Fibroblast of peridontal ligament (primary cell): Measurements from ENCODE around the gene RBM47.
"Not testable (repeated sequence)": the region's sequence is repeated elsewhere in the genome, so short reads cannot be mapped to it uniquely, and the experiment has no call there.

Source experiments
- DNase-seq: peaks from one replicate; pipeline ENCODE4 v3.0.0-alpha.2; 2010; ENCODE audit errors: extremely low read depth

RBM47 gene

DNA sequence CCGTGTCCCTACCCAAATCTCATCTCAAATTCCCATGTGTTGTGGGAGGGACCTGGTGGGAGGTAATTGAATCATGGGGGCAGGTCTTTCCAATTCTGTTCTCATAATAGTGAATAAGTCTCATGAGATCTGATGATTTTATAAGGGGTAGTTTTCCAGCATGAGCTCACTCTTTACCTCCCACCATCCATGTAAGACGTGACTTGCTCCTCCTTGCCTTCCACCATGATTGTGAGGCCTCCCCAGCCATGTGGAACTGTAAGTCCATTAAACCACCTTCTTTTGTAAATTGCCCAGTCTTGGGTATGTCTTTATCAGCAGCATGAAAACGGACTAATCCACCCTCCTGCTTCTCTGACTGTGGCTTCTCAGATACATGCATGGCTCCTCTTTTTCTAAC lies 222.2 kb downstream of the RBM47 start:
- DNase-seq = not testable (repeated sequence)

- no peak for DNase-seq
Measured at GRCh38 chr4:40406340-40406739, 223.3 kb downstream of the RBM47 start.

GRCh38 chr4:40405193-40405592 lies 224.5 kb downstream of the RBM47 start:
- no peak for DNase-seq

- no peak for DNase-seq
Measured at GRCh38 chr4:40403081-40403480, 226.6 kb downstream of the RBM47 start.

GRCh38 chr4:40402556-40402955 lies 227.1 kb downstream of the RBM47 start:
- no peak for DNase-seq

DNA sequence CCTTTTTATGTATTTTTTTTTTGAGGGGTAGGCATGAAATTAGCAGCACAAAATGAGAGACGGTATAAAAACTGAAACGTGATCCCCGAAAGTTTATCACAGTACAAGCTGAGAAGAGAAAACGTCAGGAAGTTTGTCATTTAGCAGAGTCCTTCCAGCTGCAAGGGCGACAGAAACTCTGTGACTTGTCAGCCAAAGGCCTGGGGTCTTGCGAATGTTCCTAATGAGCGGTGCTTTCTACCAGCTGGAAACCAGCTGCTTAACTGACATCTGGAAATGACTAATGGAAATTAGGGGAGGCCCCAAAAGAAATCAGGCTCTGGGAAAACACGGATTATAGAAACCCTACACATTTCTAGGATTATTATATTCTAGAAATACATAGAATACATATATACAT lies 228.0 kb downstream of the RBM47 start:
- DNase-seq = no peak

- no peak for DNase-seq
Measured at GRCh38 chr4:40401096-40401495, 228.6 kb downstream of the RBM47 start.

GRCh38 chr4:40399578-40399977 lies 230.1 kb downstream of the RBM47 start:
- DNase-seq = no peak

- DNase-seq = peak; percentile 50
Measured at GRCh38 chr4:40395908-40396793, 233.5 kb downstream of the RBM47 start.

DNA sequence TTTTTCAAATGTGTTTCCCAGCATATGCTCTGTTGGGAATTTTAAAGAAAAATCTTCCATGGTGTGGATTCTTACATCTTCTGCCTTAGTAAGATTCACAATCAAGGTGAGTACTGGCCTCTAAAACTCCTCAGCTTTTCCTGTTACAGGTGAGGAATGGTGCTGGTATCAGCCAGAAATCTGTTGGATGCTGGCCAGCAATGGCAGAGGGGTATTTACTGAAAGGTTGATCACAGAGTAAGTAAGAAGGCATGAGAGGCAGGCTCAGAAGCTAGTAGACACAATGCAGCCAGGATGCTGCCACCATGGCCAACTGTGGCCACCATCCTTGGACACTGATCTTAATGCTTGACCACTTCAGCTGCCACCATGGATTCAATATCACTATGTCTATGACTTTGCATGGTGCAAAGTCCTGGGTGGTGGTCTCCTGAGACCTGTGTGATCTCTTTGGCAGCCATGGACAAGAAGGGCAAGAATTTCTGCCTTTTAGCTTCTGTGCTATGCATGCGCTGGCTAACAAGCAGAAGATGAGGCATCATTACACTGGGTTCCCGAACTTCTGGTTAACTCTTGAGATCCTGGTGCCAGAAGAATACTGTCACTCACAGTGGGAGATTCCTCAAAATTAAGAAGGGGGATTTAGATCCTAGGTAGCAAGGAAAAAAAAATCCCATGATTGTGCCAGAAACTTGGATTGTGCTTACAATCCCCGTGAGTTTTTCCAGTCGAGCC lies 234.3 kb downstream of the RBM47 start:
- no peak for DNase-seq

- no peak for DNase-seq
Measured at GRCh38 chr4:40394236-40394635, 235.4 kb downstream of the RBM47 start.

- not testable (repeated sequence) for DNase-seq
Measured at GRCh38 chr4:40392241-40392640, 237.4 kb downstream of the RBM47 start.

- DNase-seq = no peak
Measured at GRCh38 chr4:40389986-40390385, 239.7 kb downstream of the RBM47 start.

DNA sequence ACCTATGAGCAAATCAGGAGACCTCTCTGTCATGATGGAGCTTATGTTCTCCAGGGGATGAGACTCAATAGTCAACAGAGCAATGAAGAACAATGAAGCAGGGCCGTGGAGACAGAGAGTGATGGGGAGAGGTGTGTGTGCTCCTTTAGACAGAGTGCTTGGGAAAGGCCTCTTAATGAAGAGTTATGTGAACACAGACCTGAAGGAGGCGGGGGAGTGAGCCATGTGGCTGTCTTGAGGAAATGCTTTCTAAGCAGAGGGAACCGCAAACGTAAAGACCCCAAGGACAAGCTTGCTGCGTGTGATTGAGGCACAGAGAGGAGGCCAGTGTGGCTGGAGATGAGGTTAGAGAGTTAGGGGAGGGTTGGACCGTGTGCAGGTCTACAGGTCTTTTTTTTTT lies 241.4 kb downstream of the RBM47 start:
- DNase-seq = no peak

- DNase-seq = no peak
Measured at GRCh38 chr4:40380647-40381046, 249.0 kb downstream of the RBM47 start.

DNA sequence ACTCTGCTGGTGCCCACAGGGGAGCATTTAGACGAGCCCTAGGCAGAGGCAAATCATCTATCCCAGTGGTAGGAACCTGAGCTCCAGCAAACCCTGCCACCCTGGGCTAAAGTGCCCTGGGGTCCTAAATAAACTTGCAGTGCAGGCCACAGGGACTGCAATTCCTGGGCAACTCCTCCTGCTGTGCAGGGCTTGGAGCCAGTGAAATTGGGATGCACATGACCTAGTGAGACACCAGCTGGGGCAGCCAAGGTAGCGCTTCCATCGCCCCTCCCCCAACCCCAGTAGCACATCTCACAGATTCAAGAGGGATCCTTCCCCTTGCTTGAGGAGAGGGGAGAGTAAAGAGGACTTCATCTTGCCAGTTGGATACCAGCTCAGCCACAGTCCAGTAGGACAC lies 250.4 kb downstream of the RBM47 start:
- DNase-seq = no peak

DNA sequence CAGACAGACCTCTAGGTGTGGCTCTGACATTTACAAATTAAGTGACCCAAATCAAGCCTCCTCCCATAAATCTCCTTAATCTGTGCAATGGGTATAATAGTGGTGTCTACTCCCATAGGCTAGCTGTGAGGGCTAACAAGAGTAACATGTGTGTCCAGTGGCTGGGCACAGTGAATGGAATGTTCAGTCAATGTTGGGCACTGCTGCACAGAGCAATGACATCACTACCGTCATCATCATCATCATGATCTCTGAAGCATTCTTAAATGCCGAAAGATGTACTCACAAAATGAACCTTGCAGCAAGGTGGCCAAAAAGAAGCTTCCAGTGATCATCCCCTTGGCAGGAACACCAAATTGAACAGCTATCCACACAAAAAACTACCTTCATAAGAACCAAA lies 251.0 kb downstream of the RBM47 start:
- no peak for DNase-seq

GRCh38 chr4:40377512-40378365 lies 251.9 kb downstream of the RBM47 start:
- peak; percentile 5 for DNase-seq

GRCh38 chr4:40375620-40376019 lies 254.0 kb downstream of the RBM47 start:
- no peak for DNase-seq

DNA sequence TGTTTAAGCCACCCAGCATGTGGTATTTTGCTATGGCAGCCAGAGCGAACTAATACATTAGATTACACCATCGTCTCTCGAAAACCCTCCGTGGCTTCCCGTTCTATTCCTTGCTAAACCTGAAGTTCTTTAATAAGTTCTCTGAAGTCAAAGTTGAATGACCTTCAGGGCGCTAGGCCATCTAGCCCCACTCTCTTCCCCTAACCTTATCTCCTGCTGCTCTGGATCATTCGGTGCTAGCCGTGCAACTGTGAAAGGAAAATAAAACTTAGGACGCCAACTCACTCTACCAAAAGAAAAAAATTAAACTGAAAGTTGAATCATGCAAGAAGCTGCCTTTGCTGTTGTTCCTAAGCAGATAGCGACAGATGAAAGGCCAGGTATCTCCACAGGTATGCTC lies 254.6 kb downstream of the RBM47 start:
- no peak for DNase-seq

GRCh38 chr4:40373636-40374035 lies 256.0 kb downstream of the RBM47 start:
- DNase-seq = no peak
